CD4-positive, alpha-beta T cell treated with Interferon alpha-2 for 1 hour (primary cell): ENCODE measurements around the gene PEF1.

Experiments
- DNase-seq, 2 donors: peaks; one replicate each; pipeline ENCODE4 v3.0.0-alpha.2; 2020 to 2022

Gene PEF1

DNA sequence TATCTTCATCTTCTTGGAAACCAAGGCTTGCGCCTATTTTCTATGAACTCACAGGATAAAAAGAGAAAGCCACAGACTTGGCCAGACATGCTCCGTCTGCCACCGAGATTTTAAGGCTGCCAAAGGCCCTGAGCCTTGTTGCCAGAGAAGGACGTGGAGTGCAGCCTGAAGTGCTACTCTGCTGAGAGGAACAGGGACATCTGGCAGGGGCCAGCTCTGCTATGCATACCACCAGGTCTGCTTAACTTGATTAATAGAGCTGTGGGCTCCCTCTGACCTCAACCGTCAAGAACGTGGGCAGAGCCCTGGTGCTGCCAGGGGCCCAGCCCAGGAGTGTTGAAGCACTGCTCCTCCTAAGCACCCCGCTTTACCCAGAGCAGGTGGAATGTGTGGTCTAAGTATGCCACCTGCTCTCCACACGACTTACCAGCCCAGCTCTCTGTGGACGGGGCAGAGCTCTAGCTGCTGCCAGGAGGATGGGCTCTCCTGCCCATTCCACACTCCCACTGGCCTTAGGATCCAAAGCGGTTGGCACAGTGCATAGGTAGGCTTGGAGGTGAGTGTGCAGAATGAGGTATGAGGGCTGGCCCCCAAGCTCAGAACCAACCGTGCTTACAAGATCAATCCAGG, 16.6 kb downstream of the PEF1 start:
- no peak for DNase-seq

DNA sequence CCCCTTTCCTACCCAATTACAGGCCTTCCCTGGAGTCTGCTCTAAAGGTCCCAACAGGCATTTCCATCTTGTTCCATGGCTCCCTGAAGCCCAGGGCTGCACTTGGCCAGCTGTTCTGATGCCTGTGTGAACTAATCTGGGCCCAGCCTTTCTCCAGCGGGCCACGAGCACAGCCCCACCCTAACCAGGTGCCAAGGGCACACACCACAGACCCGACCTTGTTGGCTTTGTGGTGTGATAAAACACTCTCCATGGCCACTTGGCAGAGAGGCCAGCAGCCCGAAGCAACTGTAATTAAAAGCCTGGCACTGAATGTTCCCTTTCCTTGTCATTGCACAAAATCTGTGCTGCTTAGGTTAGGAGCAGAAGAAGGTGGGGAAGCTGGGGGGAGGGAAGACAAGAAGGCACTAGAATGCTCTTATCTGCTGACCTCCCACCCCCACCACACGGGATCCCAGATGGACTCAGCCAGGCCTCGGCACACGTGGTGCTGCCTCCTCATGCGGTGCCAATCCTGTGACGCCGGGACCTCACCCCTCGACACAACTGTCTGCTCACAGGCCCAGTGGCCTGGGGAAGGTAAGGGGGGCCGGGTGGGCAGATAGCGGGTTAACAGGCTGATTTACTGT, 17.3 kb downstream of the PEF1 start:
- no peak for DNase-seq

DNA sequence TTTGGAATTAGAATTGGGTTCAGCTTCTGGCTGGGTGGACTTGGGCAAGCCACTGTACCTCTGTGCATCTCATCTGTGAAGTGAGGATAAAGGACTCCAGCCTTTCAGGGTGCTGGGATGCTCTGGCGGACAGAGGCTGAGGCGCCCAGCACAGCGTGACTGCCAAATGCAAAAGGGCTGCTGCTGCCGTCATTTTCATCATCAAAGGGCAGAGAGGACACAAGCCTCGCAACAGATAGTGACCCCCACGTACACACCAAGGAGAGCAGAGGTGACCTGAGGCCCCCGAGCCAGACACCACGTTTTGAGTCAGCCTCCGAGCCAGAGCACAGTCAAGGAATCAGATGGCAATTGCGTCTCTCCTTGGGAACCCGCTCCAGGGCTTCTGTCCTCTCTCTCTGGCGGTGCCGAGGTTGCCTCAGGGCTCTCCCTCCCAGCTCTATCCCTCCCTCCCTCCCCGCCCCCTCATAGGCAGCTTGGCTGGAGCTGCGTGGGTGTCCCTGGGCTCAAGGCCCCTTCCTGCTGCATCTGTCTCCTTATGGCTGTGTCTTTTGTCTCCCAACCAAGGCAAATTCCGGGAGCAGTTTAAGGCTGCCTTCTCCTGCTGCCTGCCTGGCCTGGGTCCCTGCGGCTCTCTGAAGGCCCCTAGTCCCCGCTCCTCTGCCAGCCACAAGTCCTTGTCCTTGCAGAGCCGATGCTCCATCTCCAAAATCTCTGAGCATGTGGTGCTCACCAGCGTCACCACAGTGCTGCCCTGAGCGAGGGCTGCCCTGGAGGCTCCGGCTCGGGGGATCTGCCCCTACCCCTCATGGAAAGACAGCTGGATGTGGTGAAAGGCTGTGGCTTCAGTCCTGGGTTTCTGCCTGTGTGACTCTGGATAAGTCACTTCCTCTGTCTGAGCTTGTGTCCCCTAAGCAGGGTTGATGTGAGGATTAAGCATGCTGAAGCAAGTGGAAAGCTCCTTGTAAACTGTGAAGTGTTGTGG, 18.2 kb downstream of the PEF1 start:
- no peak for DNase-seq

DNA sequence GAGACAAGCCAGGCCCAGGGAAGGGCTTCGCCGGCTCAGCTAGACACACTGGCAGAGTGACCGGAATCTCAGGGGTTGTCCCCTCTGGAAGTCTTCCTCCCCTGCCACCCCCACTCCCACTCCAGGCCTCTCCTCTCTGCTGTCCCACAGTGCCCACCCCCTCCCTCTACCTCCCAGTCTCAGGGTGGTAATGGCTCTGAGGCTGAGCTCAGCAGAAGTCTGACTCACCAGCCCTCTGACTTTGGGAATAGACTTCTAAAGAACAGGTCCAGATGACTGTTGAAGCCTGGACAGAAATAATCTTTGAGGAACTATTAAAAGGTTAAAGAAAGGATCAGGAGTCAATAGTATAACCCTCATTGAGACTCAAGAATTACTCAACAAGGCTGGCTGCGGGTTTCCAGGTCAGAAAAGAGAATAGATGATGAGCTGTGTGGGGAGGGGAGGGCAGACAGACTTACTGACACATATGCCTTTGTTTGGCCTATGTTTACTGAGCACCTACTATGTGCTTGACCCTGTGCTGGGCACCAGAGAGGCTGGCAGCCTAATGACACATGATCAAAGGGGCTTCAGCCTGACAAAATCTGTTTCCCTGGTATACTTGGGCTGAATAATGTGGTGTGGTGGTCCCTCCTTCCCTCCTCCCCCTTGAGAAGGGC, 19.0 kb downstream of the PEF1 start:
- no peak for DNase-seq

DNA sequence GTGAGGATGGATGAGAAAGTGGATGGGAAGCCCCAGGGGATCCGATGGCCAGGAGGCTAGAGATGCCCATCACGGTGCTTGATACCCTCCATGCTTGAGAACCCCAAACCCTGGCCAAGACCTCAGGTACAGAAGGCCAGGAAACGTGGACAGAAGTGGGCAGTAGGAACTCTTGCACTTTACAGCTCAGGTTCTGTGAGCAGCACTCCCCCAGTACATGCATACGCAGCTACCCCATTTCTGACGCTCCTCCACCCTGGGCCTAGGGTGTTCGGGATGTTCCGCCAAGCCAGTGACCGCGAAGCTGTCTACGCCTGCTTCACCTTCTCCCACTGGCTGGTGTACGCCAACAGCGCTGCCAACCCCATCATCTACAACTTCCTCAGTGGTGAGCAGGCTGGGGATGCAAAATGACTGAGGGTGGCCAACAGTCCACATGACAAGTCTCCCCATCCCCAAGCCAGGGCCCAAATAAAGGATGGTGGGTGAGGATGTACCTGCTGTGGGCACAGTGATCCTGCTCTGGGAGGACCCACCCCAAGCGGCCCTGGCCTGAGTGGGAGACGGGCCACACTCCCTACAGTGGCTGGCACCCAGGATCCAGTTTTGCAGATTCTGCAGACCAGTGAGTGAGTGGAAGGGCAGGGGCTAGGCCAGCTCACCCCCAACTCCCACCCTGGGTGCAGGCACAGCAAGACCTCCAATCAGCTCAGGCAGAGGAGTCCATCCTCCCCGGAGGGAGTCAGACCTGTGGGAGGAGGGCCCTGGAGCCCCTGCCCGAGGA, 19.8 kb downstream of the PEF1 start:
- no peak for DNase-seq

GRCh38 chr1:31624309-31624708, 20.4 kb downstream of the PEF1 start:
- DNase-seq: no peak

GRCh38 chr1:31623365-31623764, 21.3 kb downstream of the PEF1 start:
- no peak for DNase-seq

- no peak for DNase-seq
These were observed 22.6 kb downstream of the PEF1 start for GRCh38 chr1:31621847-31622730.

GRCh38 chr1:31621498-31621820, 23.2 kb downstream of the PEF1 start:
- DNase-seq: no peak

DNA sequence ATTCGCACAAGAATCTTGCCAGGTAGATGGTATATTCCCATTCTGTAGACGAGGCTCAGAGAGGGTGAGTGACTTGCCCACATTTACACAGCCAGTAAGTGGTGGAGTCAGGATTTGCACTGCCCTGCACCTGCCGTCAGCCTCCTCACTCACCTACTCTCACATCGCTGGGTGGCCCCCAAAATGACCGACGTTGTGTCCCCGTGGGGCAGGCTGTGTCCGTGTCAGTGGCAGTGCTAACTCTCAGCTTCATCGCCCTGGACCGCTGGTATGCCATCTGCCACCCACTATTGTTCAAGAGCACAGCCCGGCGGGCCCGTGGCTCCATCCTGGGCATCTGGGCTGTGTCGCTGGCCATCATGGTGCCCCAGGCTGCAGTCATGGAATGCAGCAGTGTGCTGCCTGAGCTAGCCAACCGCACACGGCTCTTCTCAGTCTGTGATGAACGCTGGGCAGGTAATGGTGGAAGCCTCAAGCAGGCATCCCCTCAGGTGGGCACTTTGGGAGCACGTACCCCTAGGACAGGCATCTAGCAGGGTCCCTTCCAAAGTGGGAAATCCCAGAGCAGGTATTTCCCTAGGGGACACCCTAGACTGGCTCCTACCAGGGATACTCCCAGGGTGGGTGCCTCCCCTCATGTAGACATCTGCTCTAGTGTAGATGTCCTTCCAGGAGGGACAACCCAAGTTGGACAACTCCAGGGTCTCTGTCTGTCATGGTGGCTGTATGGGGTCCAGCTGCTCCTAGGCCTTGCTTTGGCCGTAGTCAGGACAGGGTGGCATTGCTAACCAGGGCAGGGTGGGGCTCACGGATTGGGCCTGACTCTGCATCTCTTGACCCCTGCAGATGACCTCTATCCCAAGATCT, 23.8 kb downstream of the PEF1 start:
- no peak for DNase-seq

DNA sequence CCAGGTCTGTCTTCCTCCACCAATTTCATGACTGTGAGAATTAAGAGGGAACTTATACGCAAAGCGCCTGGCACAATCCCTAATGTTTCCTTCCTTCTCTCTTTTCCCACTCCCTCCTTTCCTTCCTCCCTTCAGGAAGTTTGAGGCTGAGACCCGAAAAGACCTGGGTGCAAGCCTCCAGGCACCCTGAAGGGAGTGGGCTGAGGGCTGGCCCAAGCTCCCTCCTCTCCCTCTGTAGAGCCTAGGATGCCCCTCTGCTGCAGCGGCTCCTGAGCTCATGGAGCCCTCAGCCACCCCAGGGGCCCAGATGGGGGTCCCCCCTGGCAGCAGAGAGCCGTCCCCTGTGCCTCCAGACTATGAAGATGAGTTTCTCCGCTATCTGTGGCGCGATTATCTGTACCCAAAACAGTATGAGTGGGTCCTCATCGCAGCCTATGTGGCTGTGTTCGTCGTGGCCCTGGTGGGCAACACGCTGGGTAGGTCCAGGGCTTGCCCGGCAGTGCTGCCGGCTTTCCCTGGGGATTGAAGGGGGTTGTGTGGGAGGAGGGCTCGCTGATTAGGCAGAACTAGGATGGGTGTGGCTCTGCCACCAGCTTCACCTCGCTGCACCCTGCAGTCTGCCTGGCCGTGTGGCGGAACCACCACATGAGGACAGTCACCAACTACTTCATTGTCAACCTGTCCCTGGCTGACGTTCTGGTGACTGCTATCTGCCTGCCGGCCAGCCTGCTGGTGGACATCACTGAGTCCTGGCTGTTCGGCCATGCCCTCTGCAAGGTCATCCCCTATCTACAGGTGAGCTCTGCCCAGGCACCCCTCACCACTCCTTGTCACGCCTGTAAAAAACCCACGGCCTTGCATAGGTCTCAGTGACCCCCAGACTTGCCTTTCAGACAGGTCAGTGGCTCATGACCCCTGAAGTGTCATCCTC, 25.5 kb downstream of the PEF1 start:
- no peak for DNase-seq

- DNase-seq: peak; percentile 21 to 29
These were observed 26.5 kb downstream of the PEF1 start for GRCh38 chr1:31617916-31618746.

DNA sequence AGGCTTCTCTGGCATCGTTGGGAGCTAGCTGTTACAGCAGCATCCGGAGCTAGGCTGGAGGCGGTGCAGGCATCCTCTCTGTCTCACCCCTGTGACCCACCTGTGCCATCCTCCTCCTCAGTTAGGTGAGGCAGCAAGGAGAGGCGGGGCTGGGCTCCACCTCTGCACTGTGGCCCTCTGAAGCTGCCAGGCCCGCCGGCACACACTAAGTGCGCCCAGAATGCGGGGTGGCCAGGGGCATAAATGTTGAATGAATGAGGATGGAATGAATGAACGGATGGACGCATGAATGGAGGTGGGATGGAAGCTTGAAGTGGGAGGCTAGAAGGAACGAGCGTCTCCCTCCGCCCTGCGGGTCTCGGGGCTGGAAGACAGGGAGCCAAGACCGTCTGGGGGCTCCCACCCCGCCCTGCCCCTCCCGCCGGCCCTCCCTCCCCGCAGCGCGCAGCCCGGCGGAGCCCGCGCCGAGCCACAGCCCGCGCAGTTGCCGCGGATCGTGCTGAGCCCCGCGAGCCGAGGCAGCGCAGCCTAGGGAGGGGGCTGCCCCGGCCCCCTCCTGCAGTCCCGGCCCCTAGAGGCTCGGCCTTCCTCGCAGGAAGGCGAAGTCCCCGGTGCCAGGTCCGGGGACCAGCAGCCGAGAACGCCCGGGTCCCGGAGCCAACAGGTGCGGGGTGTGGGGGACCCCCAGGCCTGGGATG, 27.3 kb downstream of the PEF1 start, which contains the start of gene HCRTR1:
Gene HCRTR1, plus strand, starts transcription at position 472 of the 698 bp plus-strand sequence. CDS start 1,504 bp downstream, outside the sequence.
- no peak for DNase-seq

GRCh38 chr1:31615939-31616338, 28.7 kb downstream of the PEF1 start:
- no peak for DNase-seq

DNA sequence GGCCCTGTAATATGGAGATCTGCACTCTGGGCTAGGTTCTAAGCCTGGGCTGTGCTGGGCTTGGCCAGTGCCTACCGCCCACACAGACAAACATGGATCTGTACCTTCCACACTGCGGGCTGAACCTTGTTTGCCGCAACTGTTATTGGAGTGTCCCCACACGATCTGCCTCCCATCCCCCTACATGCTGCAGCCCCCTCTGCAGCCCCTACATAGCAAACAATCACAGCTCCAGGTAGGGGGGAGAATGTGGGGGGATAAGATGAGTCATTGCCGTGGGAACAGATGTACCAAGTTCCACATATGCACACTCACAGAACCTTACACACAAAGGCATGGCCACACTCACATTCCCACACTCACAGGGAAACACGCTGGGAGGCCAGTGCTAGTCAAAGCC, 29.3 kb downstream of the PEF1 start:
- DNase-seq: no peak

- no peak for DNase-seq
These were observed 30.2 kb downstream of the PEF1 start for GRCh38 chr1:31614414-31615005.

- no peak for DNase-seq
These were observed 35.1 kb downstream of the PEF1 start for GRCh38 chr1:31609514-31610118.
